Left renal pelvis (tissue), 4 donors: ENCODE results near the gene KIF14. TPM values are rescaled to one million over a fixed set of nuclear protein-coding genes. Genes with fewer than 3 reads are reported as not detected.

Source experiments
- polyA plus RNA-seq, 4 donors: library from polyadenylated mRNA; unstranded; fragments of 120-200 nt; gene quantifications; one replicate each; pipeline ENCODE4 v1.2.1, GENCODE V29; 2013; ENCODE audit not compliant: insufficient read length in 4 of 4

The KIF14 gene
- polyA plus RNA-seq, 4 donors, result 6.7 to 7.4 (median 7.1) TPM

Other genes starting within 250 kb of the KIF14 start
- gene ZNF281, start 210.7 kb downstream of the KIF14 start, polyA plus RNA-seq, result 10 to 100 TPM; 17.3 to 30.9 (median 25.5) TPM
- 10 to 100 TPM; 24.9 to 34.3 (median 30.7) TPM for gene DDX59, start 49.2 kb upstream of the KIF14 start, polyA plus RNA-seq
- gene CAMSAP2, start 118.1 kb upstream of the KIF14 start, polyA plus RNA-seq, result 10 to 100 TPM; 35.6 to 47.8 (median 38.4) TPM